Bladder microvascular endothelial cell (primary cell): ENCODE measurements around the gene NUTM2D. TPM values are rescaled to one million over a fixed set of nuclear protein-coding genes. Genes with fewer than 3 reads are reported as not detected.

Experiments used
- total RNA-seq: library from RNA; depleted of rRNA; stranded (reverse); fragments of >200 nt; gene quantifications from 2 replicates; pipeline ENCODE4 v1.2.3, GENCODE V29; 2014

Gene NUTM2D, protein sequence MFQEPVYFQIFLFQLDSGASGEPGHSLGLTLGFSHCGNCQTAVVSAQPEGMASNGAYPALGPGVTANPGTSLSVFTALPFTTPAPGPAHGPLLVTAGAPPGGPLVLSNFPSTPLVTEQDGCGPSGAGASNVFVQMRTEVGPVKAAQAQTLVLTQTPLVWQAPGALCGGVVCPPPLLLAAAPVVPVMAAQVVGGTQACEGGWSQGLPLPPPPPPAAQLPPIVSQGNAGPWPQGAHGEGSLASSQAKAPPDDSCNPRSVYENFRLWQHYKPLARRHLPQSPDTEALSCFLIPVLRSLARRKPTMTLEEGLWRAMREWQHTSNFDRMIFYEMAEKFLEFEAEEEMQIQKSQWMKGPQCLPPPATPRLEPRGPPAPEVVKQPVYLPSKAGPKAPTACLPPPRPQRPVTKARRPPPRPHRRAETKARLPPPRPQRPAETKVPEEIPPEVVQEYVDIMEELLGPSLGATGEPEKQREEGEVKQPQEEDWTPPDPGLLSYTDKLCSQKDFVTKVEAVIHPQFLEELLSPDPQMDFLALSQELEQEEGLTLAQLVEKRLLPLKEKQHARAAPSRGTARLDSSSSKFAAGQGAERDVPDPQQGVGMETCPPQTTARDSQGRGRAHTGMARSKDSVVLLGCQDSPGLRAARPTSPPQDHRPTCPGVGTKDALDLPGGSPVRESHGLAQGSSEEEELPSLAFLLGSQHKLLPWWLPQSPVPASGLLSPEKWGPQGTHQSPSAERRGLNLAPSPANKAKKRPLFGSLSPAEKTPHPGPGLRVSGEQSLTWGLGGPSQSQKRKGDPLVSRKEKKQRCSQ
- total RNA-seq: 0.97 and 1.6 TPM in 2 replicates

DNA sequence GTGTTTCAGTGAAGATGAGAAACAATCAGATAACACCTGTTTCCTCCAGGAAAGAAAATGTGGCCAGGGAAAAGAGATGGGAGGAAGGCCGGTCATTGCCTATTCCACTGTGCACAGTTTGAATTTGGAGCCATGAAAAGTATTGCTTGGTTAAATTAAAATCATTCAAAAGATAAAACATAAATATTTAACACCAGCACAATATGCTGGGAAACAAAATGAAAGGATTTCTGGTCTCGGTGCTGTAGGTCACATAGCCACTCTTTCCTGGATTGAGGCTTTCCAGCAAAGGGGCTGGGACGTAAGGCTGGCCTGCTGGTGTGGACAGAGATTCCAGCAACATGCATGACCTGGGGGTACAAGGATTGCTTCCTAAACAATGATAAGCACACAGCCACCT is at the start of gene NUTM2D:
TSS of gene NUTM2D (plus strand) at position 301 of the 400 bp plus-strand sequence. CDS start 522 bp downstream, outside the sequence.

Other genes starting within 250 kb of the NUTM2D start
- 0.16 and 0.44 TPM in 2 replicates for gene NUTM2A, start 132.3 kb upstream of the NUTM2D start, total RNA-seq
- 6.3 and 22.2 TPM in 2 replicates for gene MINPP1, start 147.1 kb downstream of the NUTM2D start, total RNA-seq